Spleen (tissue), 7 donors: ENCODE results near the gene CNIH2.

Source experiments
- CTCF ChIP-seq, 11 experiments: fragments of 200-600 bp in 7 of 11; fragments of 450-650 bp in 4 of 11; sonication (generic) in 4 of 11; IDR thresholded peaks in 8 of 11; conservative IDR thresholded peaks in 3 of 11; 1 replicate in 7 of 11; 2 replicates in 4 of 11; pipeline versions ENCODE4 v1.4.0 to v1.8.0; 2016 to 2021; ENCODE audit warnings: antibody characterized with exemption in 11 of 11, inconsistent platforms in 4 of 11, mild to moderate bottlenecking in 1 of 11
- POLR2A ChIP-seq, 3 donors: fragments of 450-650 bp; IDR thresholded peaks; one replicate each; pipeline ENCODE4 v1.5.1; 2017; ENCODE audit warnings: antibody characterized with exemption in 3 of 3, mild to moderate bottlenecking in 1 of 3
- donor health status: DM: no; HTN: no; CAD: no; lungs with moderate emphysema.
- donor health status: DM: no; HTN: no; CAD: no.
- donor health status: DM: no; HTN: no; CAD: no.

- TF ChIP-seq CTCF (IDR thresholded peaks at IDR 0.05 in 8 of 11, conservative IDR thresholded peaks at IDR 0.05 in 3 of 11): no peak
- no peak for TF ChIP-seq POLR2A (IDR thresholded peaks at IDR 0.05)
Observed at GRCh38 chr11:66283461-66284105, 5.6 kb downstream of the CNIH2 start.
